GM10248 (cell line): Measurements from ENCODE around the gene GLIS1.

Source experiments
- CTCF ChIA-PET: fragments of 300-600 bp; sonication (Branson Sonifier 250); formaldehyde crosslinking; extraction: SDS; loops from one replicate; lab custom pipeline; 2021; ENCODE audit warnings: antibody characterized with exemption; lab: Yijun Ruan, JAX
- POLR2A ChIA-PET: fragments of 350-650 bp; sonication (Branson Sonifier 250); formaldehyde crosslinking; extraction: SDS; loops from one replicate; lab custom pipeline; 2020; ENCODE audit warnings: antibody characterized with exemption; lab: Yijun Ruan, JAX
- DNase-seq: peaks from one replicate; pipeline ENCODE4 v3.0.0; 2012; ENCODE audit errors: extremely low spot score
- TF ChIP-seq, protein P1 (sequence below): IDR thresholded peaks from 2 replicates; pipeline ENCODE4 v1.5.1; 2012; ENCODE audit warnings: mild to moderate bottlenecking, low read depth; ENCODE audit errors: extremely low read depth, missing control alignments, control extremely low read depth

Gene GLIS1

DNA sequence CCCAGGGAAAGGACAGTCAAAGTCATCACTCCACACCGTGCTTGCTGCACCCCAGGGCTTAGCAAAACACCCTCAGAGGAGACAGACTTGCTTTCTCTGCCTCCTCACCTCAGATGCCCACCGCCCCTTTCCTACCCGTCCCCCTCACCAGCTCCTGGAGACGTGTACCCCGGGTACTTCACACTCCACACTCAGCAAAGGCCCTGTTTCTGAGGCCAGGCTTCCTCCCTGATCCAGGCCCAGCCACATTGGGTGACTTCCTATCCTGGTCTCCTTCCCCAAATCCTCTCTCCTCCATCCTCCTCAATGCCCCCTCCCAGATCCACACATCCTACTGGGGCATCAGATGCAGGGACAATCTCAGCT is 163.0 kb downstream of the GLIS1 start:
- DNase-seq, result no peak
- TF ChIP-seq, protein P1, sequence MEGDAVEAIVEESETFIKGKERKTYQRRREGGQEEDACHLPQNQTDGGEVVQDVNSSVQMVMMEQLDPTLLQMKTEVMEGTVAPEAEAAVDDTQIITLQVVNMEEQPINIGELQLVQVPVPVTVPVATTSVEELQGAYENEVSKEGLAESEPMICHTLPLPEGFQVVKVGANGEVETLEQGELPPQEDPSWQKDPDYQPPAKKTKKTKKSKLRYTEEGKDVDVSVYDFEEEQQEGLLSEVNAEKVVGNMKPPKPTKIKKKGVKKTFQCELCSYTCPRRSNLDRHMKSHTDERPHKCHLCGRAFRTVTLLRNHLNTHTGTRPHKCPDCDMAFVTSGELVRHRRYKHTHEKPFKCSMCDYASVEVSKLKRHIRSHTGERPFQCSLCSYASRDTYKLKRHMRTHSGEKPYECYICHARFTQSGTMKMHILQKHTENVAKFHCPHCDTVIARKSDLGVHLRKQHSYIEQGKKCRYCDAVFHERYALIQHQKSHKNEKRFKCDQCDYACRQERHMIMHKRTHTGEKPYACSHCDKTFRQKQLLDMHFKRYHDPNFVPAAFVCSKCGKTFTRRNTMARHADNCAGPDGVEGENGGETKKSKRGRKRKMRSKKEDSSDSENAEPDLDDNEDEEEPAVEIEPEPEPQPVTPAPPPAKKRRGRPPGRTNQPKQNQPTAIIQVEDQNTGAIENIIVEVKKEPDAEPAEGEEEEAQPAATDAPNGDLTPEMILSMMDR, result no peak
- POLR2A ChIA-PET, result no interaction called here
- CTCF ChIA-PET, result no interaction called here

GRCh38 chr1:53575141-53575954 is 163.6 kb downstream of the GLIS1 start:
- TF ChIP-seq, protein P1, result no peak
- CTCF ChIA-PET, result no interaction called here
- no peak for DNase-seq

GRCh38 chr1:53574621-53575020 is 164.3 kb downstream of the GLIS1 start:
- ChIA-PET POLR2A (no interaction called here), CTCF (no interaction called here)
- TF ChIP-seq, protein P1, result no peak
- no peak for DNase-seq

More at GRCh38 chr1:53575141-53575954, 163.6 kb downstream of the GLIS1 start:
- POLR2A ChIA-PET, result interaction anchor here (0.6 kb wide), 1 partner anchor 664 kb away, joined by 3 read pairs; no protein-coding TSS in a partner anchor

- DNase-seq, result no peak
- POLR2A ChIA-PET, result no interaction called here
- TF ChIP-seq, protein P1, result no peak
- CTCF ChIA-PET, result no interaction called here
Observed at GRCh38 chr1:53573931-53574330, 165.0 kb downstream of the GLIS1 start.

- DNase-seq, result no peak
- TF ChIP-seq, protein P1, result no peak
- POLR2A ChIA-PET, result no interaction called here
- CTCF ChIA-PET, result no interaction called here
Observed at GRCh38 chr1:53573522-53573921, 165.4 kb downstream of the GLIS1 start.

GRCh38 chr1:53572815-53573173 is 166.2 kb downstream of the GLIS1 start:
- no peak for DNase-seq
- CTCF ChIA-PET, result interaction anchor here (0.8 to 1.4 kb wide), 2 partner anchors 10 to 36 kb away, joined by 3 read pairs; no protein-coding TSS in a partner anchor
- TF ChIP-seq, protein P1, result no peak
- POLR2A ChIA-PET, result no interaction called here
